IMR-90 (cell line): ENCODE measurements around the gene SSBP3. TPM values are rescaled to one million over a fixed set of nuclear protein-coding genes. Genes with fewer than 3 reads are reported as not detected.
A peak's percentile ranks its signal among the peaks of the same experiment; 100 is the strongest.

Experiments used
- ATAC-seq: fragments of 200-7000 bp; cut with Tn5 transposase; 2 replicates; pipeline ENCODE4 v1.9.1; 2020; ENCODE audit warnings: low read depth, mild to moderate bottlenecking, moderate library complexity
- BruUV-seq: library from RNA; stranded (reverse); fragments of 400-500 nt; replicated peaks from 2 replicates; lab custom pipeline; 2021; lab: Mats Ljungman, UMichigan
- CTCF ChIA-PET: fragments of 300-600 bp; formaldehyde crosslinking; extraction: SDS; loops from one replicate; lab custom pipeline; 2021; ENCODE audit warnings: antibody characterized with exemption; lab: Yijun Ruan, JAX
- POLR2A ChIA-PET: fragments of 300-600 bp; sonication (Branson Sonifier 250); formaldehyde crosslinking; loops from one replicate; lab custom pipeline; 2022; ENCODE audit warnings: antibody characterized with exemption; ENCODE audit not compliant: unreplicated experiment; lab: Charles Lee
- DNase-seq: peaks from one replicate; pipeline ENCODE4 v3.0.0; 2013
- H2AFZ ChIP-seq: replicated peaks from 2 replicates; pipeline ENCODE3; 2013; ENCODE audit warnings: low read length, mild to moderate bottlenecking; ENCODE audit not compliant: poor library complexity
- H2AK5ac ChIP-seq: 2 replicates; pipeline ENCODE4 v1.6.1; 2013; ENCODE audit warnings: low read depth, low read length, inconsistent platforms
- H2AK9ac ChIP-seq: replicated peaks from 2 replicates; pipeline ENCODE3; 2013; ENCODE audit warnings: mild to moderate bottlenecking, low read depth, low read length, moderate library complexity; ENCODE audit not compliant: poor library complexity
- H2BK120ac ChIP-seq: 2 replicates; pipeline ENCODE4 v1.6.1; 2013; ENCODE audit warnings: low read depth, low read length, inconsistent platforms
- H2BK15ac ChIP-seq: 3 replicates; pipeline ENCODE4 v1.6.1; 2013; ENCODE audit warnings: low read depth, low read length, inconsistent platforms
- H2BK20ac ChIP-seq: 2 replicates; pipeline ENCODE4 v1.6.1; 2013; ENCODE audit warnings: low read depth, mild to moderate bottlenecking, inconsistent platforms, low read length, moderate library complexity
- H2BK5ac ChIP-seq: 2 replicates; pipeline ENCODE4 v1.6.1; 2013; ENCODE audit warnings: mild to moderate bottlenecking, low read depth, low read length, inconsistent platforms; ENCODE audit not compliant: poor library complexity, severe bottlenecking
- H3K14ac ChIP-seq: replicated peaks from 2 replicates; pipeline ENCODE4 v1.6.1; 2013; ENCODE audit warnings: low read depth, low read length, inconsistent platforms
- H3K18ac ChIP-seq: 2 replicates; pipeline ENCODE4 v1.6.1; 2013; ENCODE audit warnings: low read depth, low read length, control low read depth
- H3K23ac ChIP-seq: 2 replicates; pipeline ENCODE4 v1.6.1; 2013; ENCODE audit warnings: low read depth, low read length, inconsistent platforms
- H3K27ac ChIP-seq: 2 replicates; pipeline ENCODE4 v1.5.1; 2013; ENCODE audit warnings: mild to moderate bottlenecking, control low read depth, low read length; ENCODE audit not compliant: insufficient read depth
- H3K27me3 ChIP-seq: 2 replicates; pipeline ENCODE4 v1.6.1; 2013; ENCODE audit warnings: low read length; ENCODE audit not compliant: control insufficient read depth, insufficient read depth
- H3K36me3 ChIP-seq: 2 replicates; pipeline ENCODE4 v1.6.1; 2013; ENCODE audit warnings: low read length, mixed read lengths; ENCODE audit not compliant: control insufficient read depth, insufficient read depth
- H3K4ac ChIP-seq: 2 replicates; pipeline ENCODE4 v1.6.1; 2013; ENCODE audit warnings: low read depth, low read length, inconsistent platforms
- H3K4me1 ChIP-seq: 2 replicates; pipeline ENCODE4 v1.6.1; 2013; ENCODE audit warnings: low read length, mixed read lengths; ENCODE audit not compliant: control insufficient read depth, insufficient read depth
- H3K4me2 ChIP-seq: 2 replicates; pipeline ENCODE4 v1.6.1; 2013; ENCODE audit warnings: low read depth, mild to moderate bottlenecking, control low read depth, low read length, moderate library complexity
- H3K4me3 ChIP-seq: 2 replicates; pipeline ENCODE4 v1.5.1; 2013; ENCODE audit warnings: low read depth, mild to moderate bottlenecking, control low read depth, low read length, moderate library complexity; ENCODE audit not compliant: insufficient read depth
- H3K56ac ChIP-seq: 2 replicates; pipeline ENCODE4 v1.6.1; 2013; ENCODE audit warnings: low read length, inconsistent platforms; ENCODE audit not compliant: insufficient read depth; ENCODE audit errors: extremely low read depth
- H3K79me1 ChIP-seq, 2 experiments: 2 replicates each; pipeline ENCODE4 v1.6.1; 2013; ENCODE audit warnings: low read length in 2 of 2, inconsistent platforms in 1 of 2, low read depth in 1 of 2
- H3K9ac ChIP-seq: 2 replicates; pipeline ENCODE4 v1.6.1; 2013; ENCODE audit warnings: low read depth, low read length, control low read depth
- H3K9me1 ChIP-seq: 2 replicates; pipeline ENCODE4 v1.6.1; 2013; ENCODE audit warnings: low read length, inconsistent platforms; ENCODE audit not compliant: insufficient read depth
- H3K9me3 ChIP-seq: 2 replicates; pipeline ENCODE4 v1.6.1; 2013; ENCODE audit warnings: low read length; ENCODE audit not compliant: control insufficient read depth, insufficient read depth
- H4K20me1 ChIP-seq: 2 replicates; pipeline ENCODE4 v1.6.1; 2013; ENCODE audit warnings: low read length, inconsistent platforms; ENCODE audit not compliant: insufficient read depth
- H4K5ac ChIP-seq: 2 replicates; pipeline ENCODE4 v1.6.1; 2013; ENCODE audit warnings: mild to moderate bottlenecking, low read depth, low read length, control low read depth
- H4K8ac ChIP-seq, 2 experiments: 2 replicates each; pipeline ENCODE4 v1.6.1; 2013; ENCODE audit warnings: low read depth in 2 of 2, low read length in 2 of 2, control low read depth in 1 of 2, inconsistent platforms in 1 of 2
- H4K91ac ChIP-seq: 2 replicates; pipeline ENCODE4 v1.6.1; 2013; ENCODE audit warnings: low read depth, low read length, inconsistent platforms; ENCODE audit not compliant: insufficient read depth
- BHLHE40 ChIP-seq: fragments of 150-350 bp; IDR thresholded peaks from 2 replicates; pipeline ENCODE4 v1.6.1; 2016; ENCODE audit warnings: mild to moderate bottlenecking, low read depth, low read length
- CEBPB ChIP-seq: IDR thresholded peaks from 2 replicates; pipeline ENCODE4 v1.6.1; 2012; ENCODE audit warnings: low read depth, low read length, improper control_type of control experiment
- ELK1 ChIP-seq: fragments of 150-350 bp; IDR thresholded peaks from 2 replicates; pipeline ENCODE4 v1.6.1; 2016; ENCODE audit warnings: low read depth, mild to moderate bottlenecking, low read length, moderate library complexity, borderline replicate concordance
- MAZ ChIP-seq: IDR thresholded peaks from 2 replicates; pipeline ENCODE4 v1.6.1; 2012; ENCODE audit warnings: low read depth, mild to moderate bottlenecking, low read length, improper control_type of control experiment, moderate library complexity, borderline replicate concordance
- MXI1 ChIP-seq: IDR thresholded peaks from 2 replicates; pipeline ENCODE4 v1.6.1; 2012; ENCODE audit warnings: low read depth, mild to moderate bottlenecking, low read length, moderate library complexity, borderline replicate concordance
- WGBS, 2 experiments: methylation state at CpG; one replicate each; pipeline versions ENCODE4 v1.1.5 to v1.1.7; 2013; ENCODE audit warnings: missing lambda C conversion rate in 2 of 2; ENCODE audit not compliant: insufficient read length in 1 of 2; ENCODE audit errors: extremely low coverage in 2 of 2; 5-methylcytosine and 5-hydroxymethylcytosine counted together
- dilution Hi-C: fragments of 300-500 bp; cut with HindIII; formaldehyde crosslinking; loops from one replicate; pipeline ENCODE4 v1.14.3; 2018; ENCODE audit warnings: low sequenced_read_pairs; ENCODE audit not compliant: unreplicated experiment
- in situ Hi-C: fragments of 300-500 bp; cut with MboI; formaldehyde crosslinking; loops from 3 replicates; pipeline ENCODE4 v1.14.3; 2019; ENCODE audit warnings: low sequenced_read_pairs, inconsistent platforms, mixed read lengths
- intact Hi-C: fragments of 100-400 bp; cut with micrococcal nuclease; formaldehyde crosslinking; loops from 2 replicates; pipeline ENCODE4 v1.10.0; 2022
- polyA plus RNA-seq, 3 experiments: library from polyadenylated mRNA; depleted of rRNA; stranded (reverse); fragments of >200 nt; gene quantifications; 2 replicates each; pipeline ENCODE4 v1.2.3, GENCODE V29; 2012; ENCODE audit warnings: low replicate concordance in 1 of 3
- total RNA-seq: library from RNA; depleted of rRNA; stranded (reverse); fragments of >200 nt; gene quantifications from 2 replicates; pipeline ENCODE4 v1.2.3, GENCODE V29; 2012

Gene SSBP3
- total and polyA plus RNA-seq, 2 of the 4 experiments (the other 2 are of a cell fraction): 10.9 to 39.6 TPM

GRCh38 chr1:54309631-54310366 lies 96.4 kb downstream of the SSBP3 start:
- Histone ChIP-seq H3K36me3 (no peaks in the 10 kb centered on the region), H2AK9ac (no peak overlapping the region), H2AFZ (no peak overlapping the region), H3K56ac (no peak overlapping the region), H3K9me3 (no peaks in the 10 kb centered on the region), H3K27me3 (no peaks in the 10 kb centered on the region), H2BK120ac (no peak overlapping the region), H3K4me1 (peaks cover 18% of the 10 kb centered on the region), H4K91ac (peak overlapping the region; percentile 21; the same call in 1 of the 2 replicates), H3K4ac (no peak overlapping the region), H3K23ac (no peak overlapping the region), H3K79me1 (peaks cover 38 to 86% of the 10 kb centered on the region in 2 experiments), H4K5ac (no peak overlapping the region), H2BK15ac (no peak overlapping the region), H3K27ac (no peak overlapping the region), H3K4me3 (no peak overlapping the region), H3K4me2 (no peak overlapping the region), H2BK20ac (no peak overlapping the region), H4K8ac (peak overlapping the region in 1 of 2 experiments; percentile 67; a peak in 1 of 4 replicates), H2BK5ac (no peak overlapping the region), H3K9me1 (peaks cover 28% of the 10 kb centered on the region), H3K9ac (no peak overlapping the region), H3K14ac (no peak overlapping the region), H4K20me1 (peaks cover 28% of the 10 kb centered on the region), H2AK5ac (no peak overlapping the region), H3K18ac (no peak overlapping the region)
- BruUV-seq: no TSS peak
- dilution Hi-C loops: no loop called here
- ATAC-seq (no peak), DNase-seq (no peak)
- intact Hi-C loops: loop anchor here (5.0 kb wide), 1 partner anchor 98 kb away; the partner anchor contains the start of gene SSBP3
- 40% methylated on average over 4 of the region's 19 CpGs; no CpG with 5 or more reads in 1 of the 2 experiments for WGBS, 2 experiments
- CTCF ChIA-PET: no interaction called here
- TF ChIP-seq BHLHE40 (no peak), CEBPB (no peak), MAZ (no peak), MXI1 (no peak), ELK1 (no peak)
- POLR2A ChIA-PET: no interaction called here
- in situ Hi-C loops: no loop called here
